GM21526 (cell line): ENCODE measurements around the gene AGTPBP1.

Experiments
- ATAC-seq: cut with Tn5 transposase; IDR thresholded peaks from one replicate; pipeline ENCODE4 v1.9.1; 2021; ENCODE audit warnings: moderate library complexity; ENCODE audit not compliant: unreplicated experiment, low FRiP score

AGTPBP1 gene

DNA sequence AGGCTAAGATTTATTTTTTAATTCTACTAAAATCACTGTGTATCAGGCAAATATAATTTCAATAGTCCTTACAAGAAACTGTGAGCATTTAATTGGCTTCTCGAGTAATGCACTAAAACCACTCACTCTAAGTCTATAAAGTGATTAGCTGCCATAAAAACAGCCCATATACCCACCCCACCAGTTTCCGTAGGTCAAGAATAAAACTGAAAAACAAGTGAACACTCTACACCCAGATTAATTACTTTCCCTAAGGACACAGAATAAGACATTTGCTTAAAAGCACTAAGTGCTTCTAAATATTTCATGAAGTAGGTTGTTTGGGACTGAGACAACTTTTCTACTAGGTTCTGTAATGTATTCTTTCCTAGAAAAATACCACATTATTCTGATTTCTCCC, 194.2 kb downstream of the AGTPBP1 start:
- no peak for ATAC-seq

- no peak for ATAC-seq
These were observed 198.6 kb downstream of the AGTPBP1 start for GRCh38 chr9:85543196-85543595.

DNA sequence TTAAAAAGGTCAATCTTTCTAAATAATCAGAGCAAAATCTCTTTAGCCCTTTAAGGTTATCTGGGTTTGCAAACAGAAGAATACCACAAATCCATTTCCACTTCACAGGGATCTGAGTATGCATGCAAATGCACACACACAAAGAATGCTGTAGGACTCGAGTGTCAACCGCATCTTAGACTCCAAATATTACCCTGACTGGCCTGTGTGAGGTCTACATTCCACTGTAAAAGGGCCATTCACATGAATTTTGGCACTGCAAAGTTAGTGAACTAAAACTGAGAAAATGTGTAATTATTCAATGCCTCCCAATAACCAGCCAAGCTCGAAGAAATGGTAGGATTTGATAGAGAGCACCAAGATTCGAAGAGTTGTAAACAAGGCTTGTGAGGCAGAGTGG, 199.9 kb downstream of the AGTPBP1 start:
- ATAC-seq, result no peak

DNA sequence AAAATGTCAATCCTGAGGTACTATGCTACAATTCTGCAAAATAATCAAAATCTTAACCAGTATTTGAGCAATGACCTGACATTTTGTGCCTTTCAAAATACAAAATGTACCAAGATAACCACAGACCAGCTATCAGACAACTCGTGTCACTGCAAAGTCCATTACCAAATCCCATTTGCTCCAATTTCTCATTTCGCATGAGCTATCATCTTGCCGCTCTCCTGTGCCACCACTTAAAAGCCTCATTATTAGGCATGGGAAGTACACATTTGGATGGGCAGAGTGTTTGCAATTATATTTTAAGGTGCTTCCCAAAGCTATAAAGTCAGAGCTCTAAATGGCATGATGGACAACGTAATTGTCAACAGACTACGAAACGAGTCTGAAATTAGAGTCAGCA, 205.2 kb downstream of the AGTPBP1 start:
- no peak for ATAC-seq

GRCh38 chr9:85536076-85536475, 205.7 kb downstream of the AGTPBP1 start:
- ATAC-seq, result no peak

DNA sequence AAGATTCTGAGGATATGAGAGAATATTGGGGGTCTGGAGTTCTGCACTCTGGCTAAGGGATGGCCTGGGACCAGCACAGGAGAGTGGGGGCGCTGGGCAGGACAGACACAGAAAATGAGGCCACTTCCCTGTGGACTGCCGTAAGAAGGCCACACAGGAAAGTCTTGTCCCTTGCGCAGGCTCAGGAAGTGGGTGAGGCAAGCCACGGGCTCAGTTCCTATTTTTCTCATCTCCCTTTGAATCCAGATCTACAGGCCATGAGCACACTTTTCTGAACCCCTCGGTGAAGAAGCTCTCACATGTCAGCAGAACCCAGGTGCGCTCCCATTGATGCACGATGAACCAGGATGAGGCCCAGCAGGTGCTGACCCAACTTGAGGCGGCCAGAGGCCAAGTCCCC, 207.4 kb downstream of the AGTPBP1 start:
- ATAC-seq, result no peak

DNA sequence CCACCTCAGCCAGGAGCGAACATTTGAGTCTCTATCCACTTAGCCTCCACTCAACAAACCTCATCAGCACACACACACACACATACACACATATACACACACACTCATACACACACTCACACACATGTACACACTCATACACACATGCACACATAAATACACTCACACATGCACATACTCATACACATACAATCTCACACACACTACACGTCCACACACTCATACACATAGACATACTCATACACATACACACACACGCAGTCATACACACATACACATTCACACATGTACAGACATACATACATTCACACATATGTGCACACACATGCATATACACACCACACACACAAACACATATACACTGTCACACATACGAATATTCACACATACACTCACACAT, 208.2 kb downstream of the AGTPBP1 start:
- ATAC-seq, result no peak

GRCh38 chr9:85530721-85531120, 211.0 kb downstream of the AGTPBP1 start:
- ATAC-seq, result no peak

DNA sequence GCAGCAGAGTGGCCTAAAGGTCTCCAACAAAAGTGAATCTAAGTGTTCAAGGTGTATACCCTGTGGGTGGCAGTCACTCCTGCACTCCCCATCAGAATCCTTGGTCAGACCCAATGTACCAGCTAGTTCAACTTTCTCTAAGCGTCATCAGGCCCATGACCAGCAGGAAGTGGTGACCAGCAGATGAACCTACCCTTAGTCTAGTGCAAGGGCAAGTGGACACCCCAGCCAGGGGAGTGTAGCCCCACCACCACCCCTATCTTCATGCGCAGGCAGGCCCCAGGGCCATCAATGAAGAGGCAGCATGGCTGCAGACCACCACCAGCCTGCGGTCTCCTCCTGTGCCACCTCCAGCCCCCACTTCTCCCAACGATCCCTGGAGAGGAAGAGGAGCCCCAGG, 213.1 kb downstream of the AGTPBP1 start:
- no peak for ATAC-seq

- ATAC-seq, result no peak
These were observed 213.6 kb downstream of the AGTPBP1 start for GRCh38 chr9:85528142-85528541.

- ATAC-seq, result no peak
These were observed 214.3 kb downstream of the AGTPBP1 start for GRCh38 chr9:85527331-85528020.

DNA sequence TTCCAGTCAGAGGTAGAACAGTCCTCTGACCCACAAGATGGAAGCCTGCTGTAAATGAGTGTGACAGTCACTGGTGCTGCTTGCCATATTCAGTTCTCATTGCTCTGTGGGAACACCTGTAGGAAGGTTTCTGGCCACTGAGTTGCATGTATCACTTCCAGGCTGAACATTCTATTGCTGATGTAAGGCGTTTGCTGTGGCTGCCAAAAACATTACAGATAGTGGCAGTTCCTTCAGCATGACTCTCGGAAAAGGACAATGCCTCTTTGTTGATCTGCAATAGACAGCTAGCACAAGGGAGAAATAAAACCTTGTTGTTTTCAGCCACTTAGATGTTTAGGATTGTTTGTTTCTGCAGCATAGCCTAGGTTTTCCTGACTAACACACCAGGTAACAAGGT, 217.2 kb downstream of the AGTPBP1 start:
- ATAC-seq, result no peak

DNA sequence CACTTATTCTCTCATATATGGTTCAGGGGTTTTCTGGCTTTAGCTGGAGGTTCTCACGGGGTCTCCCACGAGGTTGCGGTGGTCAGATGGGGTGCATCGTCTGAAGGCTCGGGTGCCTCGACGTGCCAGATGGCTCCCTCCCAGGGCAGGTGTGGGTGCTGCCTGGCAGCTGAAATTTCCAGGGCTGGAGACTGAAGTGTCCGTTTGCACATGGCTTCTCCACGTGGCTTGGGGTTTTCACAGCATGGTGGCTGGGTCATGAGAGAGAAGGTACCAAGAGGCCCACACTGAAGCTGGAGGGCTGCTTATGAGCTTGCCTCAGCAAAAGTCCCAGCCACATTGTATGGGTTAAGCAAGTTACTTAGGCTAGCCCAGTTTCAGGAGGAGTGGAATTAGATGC, 218.6 kb downstream of the AGTPBP1 start:
- no peak for ATAC-seq

GRCh38 chr9:85522459-85523092, 219.2 kb downstream of the AGTPBP1 start:
- ATAC-seq, result no peak

- no peak for ATAC-seq
These were observed 220.2 kb downstream of the AGTPBP1 start for GRCh38 chr9:85521371-85522197.

GRCh38 chr9:85516976-85517637, 224.6 kb downstream of the AGTPBP1 start:
- no peak for ATAC-seq

DNA sequence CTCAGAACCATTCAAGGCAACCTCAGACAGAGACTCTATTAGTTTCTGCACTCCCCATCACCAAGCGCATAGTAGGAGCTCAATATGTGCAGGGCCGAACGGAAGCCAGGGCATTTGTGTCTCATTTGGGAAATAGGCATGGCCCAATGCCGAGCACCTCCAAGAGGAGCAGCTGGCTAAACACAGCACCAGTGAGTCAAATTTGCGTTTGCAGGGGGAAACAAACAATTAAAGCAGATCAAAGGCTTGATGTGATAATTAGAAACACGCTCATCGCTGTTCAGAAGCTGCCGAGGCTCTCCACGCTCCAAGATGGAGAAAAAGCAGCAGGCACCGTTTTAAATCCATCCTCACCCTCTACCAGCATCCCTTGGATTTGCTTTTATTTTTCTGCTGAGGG, 225.3 kb downstream of the AGTPBP1 start:
- no peak for ATAC-seq

DNA sequence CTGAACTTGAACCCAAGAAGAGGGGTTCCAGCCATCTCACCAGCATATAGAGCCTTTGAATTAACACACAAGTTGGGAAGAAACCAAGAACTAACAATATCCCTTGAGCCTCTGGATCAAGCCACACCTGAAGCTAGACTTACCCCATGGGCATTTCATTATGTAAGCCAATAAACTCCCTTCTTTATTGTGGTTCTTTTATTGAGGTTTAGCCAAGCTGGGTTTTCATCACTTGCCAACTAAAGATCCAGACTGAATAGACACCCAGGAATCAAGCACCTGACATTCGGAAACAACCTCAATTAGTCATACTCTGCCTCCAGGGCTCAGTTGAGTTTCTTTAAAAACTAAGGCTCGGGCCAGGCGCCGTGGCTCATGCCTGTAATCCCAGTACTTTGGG, 226.7 kb downstream of the AGTPBP1 start:
- no peak for ATAC-seq

DNA sequence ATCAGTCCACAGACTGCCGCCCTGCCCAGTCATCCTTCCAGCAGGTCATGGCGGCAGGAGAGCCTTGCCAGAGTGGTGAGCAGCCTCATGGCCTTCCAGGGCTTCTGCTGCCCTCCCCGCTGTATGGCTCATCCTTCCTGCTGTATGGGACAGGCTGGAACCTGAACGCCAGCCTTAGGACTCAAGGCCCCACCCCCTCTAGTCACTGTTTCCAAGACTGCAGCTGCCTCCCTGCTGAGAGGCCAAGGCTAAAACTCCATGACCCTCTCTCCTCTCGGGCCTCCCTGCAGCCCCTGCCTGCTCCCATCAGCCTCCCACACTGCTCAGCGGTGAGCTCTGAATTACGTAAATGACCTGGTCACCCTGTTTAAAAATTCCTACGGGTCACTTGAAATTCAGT, 227.5 kb downstream of the AGTPBP1 start:
- ATAC-seq, result no peak

DNA sequence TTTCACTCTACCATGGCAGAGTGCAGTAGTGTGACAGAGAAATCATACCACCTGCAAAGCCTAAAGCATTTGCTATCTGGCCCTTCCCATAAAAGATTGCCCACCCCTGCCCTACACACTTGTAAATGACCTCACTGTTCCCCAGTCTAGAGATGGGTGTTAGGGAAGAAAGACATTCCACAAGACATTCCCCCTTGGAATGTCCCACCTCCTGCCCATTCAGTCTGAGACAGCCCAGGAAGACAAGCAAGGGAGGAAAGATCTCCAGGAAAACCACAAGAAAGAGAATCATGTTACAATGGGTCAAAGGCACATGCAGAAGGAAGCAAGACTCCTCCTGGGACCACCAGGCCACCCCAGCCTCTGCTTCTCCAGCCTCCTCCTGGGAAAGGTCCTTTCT, 230.0 kb downstream of the AGTPBP1 start:
- ATAC-seq, result no peak

- no peak for ATAC-seq
These were observed 230.8 kb downstream of the AGTPBP1 start for GRCh38 chr9:85510830-85511504.
